BJ (cell line): ENCODE data around the gene NPC1L1. TPM values are rescaled to one million over a fixed set of nuclear protein-coding genes. Genes with fewer than 3 reads are reported as not detected.

Source experiments
- CTCF ChIA-PET: fragments of 350-600 bp; formaldehyde crosslinking; extraction: SDS; loops from one replicate; lab custom pipeline; 2021; ENCODE audit warnings: antibody characterized with exemption, inconsistent platforms; lab: Yijun Ruan, JAX
- POLR2A ChIA-PET: fragments of 300-600 bp; sonication (Branson Sonifier 250); formaldehyde crosslinking; extraction: SDS; loops from one replicate; lab custom pipeline; 2021; ENCODE audit warnings: antibody characterized with exemption; lab: Charles Lee
- DNase-seq: peaks from one replicate; pipeline ENCODE4 v3.0.0-alpha.2; 2011; ENCODE audit warnings: low read depth
- H3K27me3 ChIP-seq: 2 replicates; pipeline ENCODE4 v1.6.0; 2011; ENCODE audit warnings: low read length; ENCODE audit not compliant: control insufficient read depth, insufficient read depth
- H3K36me3 ChIP-seq: 2 replicates; pipeline ENCODE4 v1.5.1; 2011; ENCODE audit warnings: low read length; ENCODE audit not compliant: control insufficient read depth, insufficient read depth
- H3K4me3 ChIP-seq: 2 replicates; pipeline ENCODE4 v1.5.1; 2011; ENCODE audit warnings: low read depth, mild to moderate bottlenecking, control low read depth, low read length
- polyA plus RNA-seq: library from polyadenylated mRNA; depleted of rRNA; stranded (reverse); fragments of >200 nt; gene quantifications from 2 replicates; pipeline ENCODE4 v1.2.3, GENCODE V29; 2011
- TF ChIP-seq, protein P1 (sequence below): IDR thresholded peaks from 2 replicates; pipeline ENCODE4 v1.5.1; 2011; ENCODE audit warnings: low read depth, mild to moderate bottlenecking, control low read depth, inconsistent platforms, low read length, moderate library complexity; ENCODE audit not compliant: insufficient read depth

NPC1L1 gene
- polyA plus RNA-seq, 1 experiment, result not detected

DNA sequence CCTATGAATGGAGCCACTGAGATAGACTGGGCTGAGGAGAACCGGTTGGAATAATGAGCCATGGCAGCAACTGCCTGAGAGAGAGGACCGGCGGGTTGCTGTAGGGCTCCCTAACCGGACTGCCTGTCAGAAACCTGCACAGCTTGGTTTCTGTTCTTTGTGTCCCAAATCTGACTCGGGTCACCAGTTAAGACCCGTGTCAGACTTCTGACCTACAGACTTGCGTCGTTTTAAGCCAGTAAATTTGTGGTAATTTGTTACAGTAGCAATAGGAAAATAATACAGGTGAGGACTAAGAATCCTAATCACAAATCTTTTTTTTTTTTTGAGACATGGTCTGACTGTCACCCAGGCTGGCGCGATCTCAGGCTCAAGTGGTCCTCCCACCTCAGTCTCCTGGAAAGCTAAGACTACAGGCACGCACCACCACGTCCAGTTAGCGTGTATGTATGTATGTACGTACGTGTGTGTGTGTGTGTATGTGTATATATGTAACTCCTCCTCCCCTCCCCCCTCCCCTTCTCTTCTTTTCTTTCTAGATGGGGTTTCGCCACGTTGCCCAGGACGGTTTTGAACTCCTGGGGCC, 33.2 kb upstream of the NPC1L1 start:
- no peak for DNase-seq
- Histone ChIP-seq H3K36me3 (peaks cover 27% of the 10 kb centered on the region), H3K4me3 (peak overlapping the region; percentile 84), H3K27me3 (no peaks in the 10 kb centered on the region)
- ChIA-PET CTCF (interaction anchor here (0.7 to 5.0 kb wide), 4 partner anchors 9 to 334 kb away, joined by 3 to 23 read pairs (median 10); partner anchors contain the start of gene H2AZ2), POLR2A (interaction anchor here (0.6 kb wide), 1 partner anchor 8 kb away, joined by 6 read pairs; the partner anchor contains the start of gene TMED4)
- TF ChIP-seq, protein P1, sequence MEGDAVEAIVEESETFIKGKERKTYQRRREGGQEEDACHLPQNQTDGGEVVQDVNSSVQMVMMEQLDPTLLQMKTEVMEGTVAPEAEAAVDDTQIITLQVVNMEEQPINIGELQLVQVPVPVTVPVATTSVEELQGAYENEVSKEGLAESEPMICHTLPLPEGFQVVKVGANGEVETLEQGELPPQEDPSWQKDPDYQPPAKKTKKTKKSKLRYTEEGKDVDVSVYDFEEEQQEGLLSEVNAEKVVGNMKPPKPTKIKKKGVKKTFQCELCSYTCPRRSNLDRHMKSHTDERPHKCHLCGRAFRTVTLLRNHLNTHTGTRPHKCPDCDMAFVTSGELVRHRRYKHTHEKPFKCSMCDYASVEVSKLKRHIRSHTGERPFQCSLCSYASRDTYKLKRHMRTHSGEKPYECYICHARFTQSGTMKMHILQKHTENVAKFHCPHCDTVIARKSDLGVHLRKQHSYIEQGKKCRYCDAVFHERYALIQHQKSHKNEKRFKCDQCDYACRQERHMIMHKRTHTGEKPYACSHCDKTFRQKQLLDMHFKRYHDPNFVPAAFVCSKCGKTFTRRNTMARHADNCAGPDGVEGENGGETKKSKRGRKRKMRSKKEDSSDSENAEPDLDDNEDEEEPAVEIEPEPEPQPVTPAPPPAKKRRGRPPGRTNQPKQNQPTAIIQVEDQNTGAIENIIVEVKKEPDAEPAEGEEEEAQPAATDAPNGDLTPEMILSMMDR, result no peak

DNA sequence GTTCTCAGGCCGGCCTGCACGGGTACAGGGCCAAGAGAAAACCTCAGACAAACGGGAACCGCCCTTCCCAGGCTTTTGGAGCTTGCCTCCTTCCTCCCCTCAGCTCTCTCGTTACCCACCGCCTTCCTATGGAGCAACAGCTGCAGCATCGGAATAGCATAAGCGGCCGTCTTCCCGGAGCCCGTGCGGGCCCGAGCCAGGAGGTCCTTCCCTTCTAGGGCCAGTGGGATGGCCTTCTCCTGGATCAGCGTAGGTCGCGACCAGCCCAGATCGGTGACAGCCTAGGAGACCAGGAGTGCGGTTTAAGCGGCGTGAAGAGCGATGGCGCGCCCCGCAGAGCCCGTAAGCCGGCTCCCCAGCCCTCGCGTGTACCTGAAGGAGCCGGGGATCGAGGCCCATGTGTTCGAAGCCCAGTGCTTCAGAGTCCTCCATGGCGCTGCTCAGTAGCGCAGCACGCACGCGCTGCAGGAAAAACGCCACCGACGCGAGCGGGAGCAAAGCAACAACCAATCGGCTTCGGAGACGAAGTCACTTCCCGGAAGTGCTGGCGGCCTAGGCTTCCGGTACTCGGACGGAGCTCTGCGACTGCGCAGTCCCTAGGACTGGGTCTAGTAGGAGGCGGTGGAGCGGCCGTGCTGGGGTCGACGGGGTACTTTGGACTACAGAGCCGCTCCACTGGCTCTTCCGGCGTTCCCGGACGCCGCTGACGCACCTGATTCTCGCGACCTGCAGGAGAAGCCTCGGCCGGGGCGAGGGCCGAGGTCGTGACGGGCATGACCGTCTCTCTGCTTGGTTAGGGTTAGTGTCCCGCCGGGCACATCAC, 32.5 kb upstream of the NPC1L1 start, which contains the start of gene DDX56:
TSS of gene DDX56 (minus strand) at position 445 of the 823 bp plus-strand sequence. CDS start at position 432, 13 bp downstream.
- H3K4me3 ChIP-seq, result peak within 1 kb of the TSS; percentile 84
- peak; percentile 62 for DNase-seq
- H3K36me3 ChIP-seq, result peaks cover 30% of the 10 kb centered on the region
- ChIA-PET POLR2A (interaction anchor here (0.5 to 0.6 kb wide), 2 partner anchors 9 to 237 kb away, joined by 6 read pairs; partner anchors contain the start of gene TMED4), CTCF (interaction anchor here (0.7 to 5.0 kb wide), 6 partner anchors 8 to 333 kb away, joined by 3 to 23 read pairs (median 6); partner anchors contain the start of gene H2AZ2)
- TF ChIP-seq, protein P1, result no peak
- H3K27me3 ChIP-seq, result no peaks in the 10 kb centered on the region

DNA sequence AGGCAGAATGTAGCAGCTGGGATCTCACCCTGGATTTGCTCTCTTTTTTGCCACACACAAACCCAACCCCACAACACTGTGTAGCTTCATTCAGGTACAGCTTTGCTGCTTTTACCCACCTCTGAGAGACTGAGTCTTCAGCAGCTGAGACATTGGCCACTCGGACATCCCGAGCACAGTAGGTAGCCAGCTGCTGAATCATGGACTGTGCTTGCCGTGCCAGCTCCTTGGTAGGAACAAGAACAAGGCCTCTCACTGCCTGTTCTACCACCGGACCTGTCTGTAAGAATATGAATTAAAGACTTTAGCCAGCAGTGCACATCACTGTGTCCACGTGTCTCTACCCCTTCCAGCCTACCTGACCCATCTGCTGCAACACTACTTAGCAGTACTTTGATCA, 31.6 kb upstream of the NPC1L1 start:
- H3K36me3 ChIP-seq, result peaks cover 37% of the 10 kb centered on the region
- CTCF ChIA-PET, result interaction anchor here (0.5 to 5.0 kb wide), 4 partner anchors 9 to 332 kb away, joined by 3 to 23 read pairs (median 6); no protein-coding TSS in a partner anchor
- DNase-seq, result no peak

DNA sequence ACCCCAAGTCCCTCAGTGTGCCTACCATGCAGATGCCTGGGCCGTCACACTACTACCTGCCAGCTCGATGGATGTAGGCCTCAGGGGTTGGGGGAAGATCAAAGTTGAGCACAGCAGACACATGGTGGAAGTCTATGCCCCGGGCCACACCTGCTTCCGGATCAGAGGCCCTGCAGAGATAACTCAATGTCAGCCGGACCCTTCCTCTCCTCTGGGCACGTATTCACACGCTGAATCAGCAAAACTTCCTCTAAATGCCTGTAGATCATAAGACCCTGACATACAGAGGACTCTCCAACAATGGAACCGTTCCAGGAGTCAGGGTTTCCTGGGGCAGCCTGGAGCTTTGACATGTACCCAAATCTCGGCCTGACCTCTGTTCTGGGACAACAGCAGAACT, 28.8 kb upstream of the NPC1L1 start:
- TF ChIP-seq, protein P1, result no peak
- H3K27me3 ChIP-seq, result no peaks in the 10 kb centered on the region
- no peak overlapping the region for H3K4me3 ChIP-seq
- CTCF ChIA-PET, result interaction anchor here (0.9 to 5.0 kb wide), 2 partner anchors 310 to 329 kb away, joined by 3 to 23 read pairs; no protein-coding TSS in a partner anchor
- DNase-seq, result no peak
- peaks cover 48% of the 10 kb centered on the region for H3K36me3 ChIP-seq
- POLR2A ChIA-PET, result interaction anchor here (0.7 kb wide), 1 partner anchor 249 kb away, joined by 3 read pairs; no protein-coding TSS in a partner anchor

More for the DNA sequence above, 31.6 kb upstream of the NPC1L1 start:
- Histone ChIP-seq H3K4me3 (peak overlapping the region; percentile 84), H3K27me3 (no peaks in the 10 kb centered on the region)
- POLR2A ChIA-PET, result no interaction called here
- TF ChIP-seq, protein P1, result no peak
